ENCODE measurements around the gene TAL2.

- TF ChIP-seq CTCF (IDR thresholded peaks at IDR 0.05; ENCODE audit: low read depth, low read length) (no peak), POLR2A (IDR thresholded peaks at IDR 0.05; ENCODE audit: extremely low read depth, insufficient read length) (no peak)
These were observed 50.0 kb downstream of the TAL2 start for GRCh38 chr9:105712297-105712696.
